Peyer's patch (tissue), 4 donors: ENCODE results near the gene TLR7. TPM values are rescaled to one million over a fixed set of nuclear protein-coding genes. Genes with fewer than 3 reads are reported as not detected.
A peak's percentile ranks its signal among the peaks of the same experiment; 100 is the strongest.

Experiments
- DNase-seq, 3 donors: peaks; one replicate each; pipeline ENCODE4 v3.0.0-alpha.2; 2017 to 2019
- H3K27ac ChIP-seq, 4 donors: fragments of 200-600 bp; sonication (generic); one replicate each; pipeline ENCODE4 v1.5.1; 2016 to 2019
- H3K27me3 ChIP-seq, 2 donors: fragments of 200-600 bp; sonication (generic); one replicate each; pipeline ENCODE4 v1.5.1; 2019
- H3K36me3 ChIP-seq, 3 donors: fragments of 200-600 bp; sonication (generic); one replicate each; pipeline ENCODE4 v1.5.1; 2016 to 2019
- H3K4me1 ChIP-seq, 4 donors: fragments of 200-600 bp; sonication (generic); one replicate each; pipeline ENCODE4 v1.5.1; 2016 to 2019
- H3K4me3 ChIP-seq, 4 donors: fragments of 200-600 bp; sonication (generic); 1 replicate in 3 of 4; 2 replicates in 1 of 4; pipeline ENCODE4 v1.5.1; 2016 to 2019; ENCODE audit warnings: mild to moderate bottlenecking in 1 of 4
- H3K9me3 ChIP-seq, 4 donors: fragments of 200-600 bp; sonication (generic); one replicate each; pipeline ENCODE4 v1.5.1; 2016 to 2019; ENCODE audit warnings: mild to moderate bottlenecking in 1 of 4
- CTCF ChIP-seq, 6 experiments: fragments of 450-650 bp in 4 of 6; fragments of 200-600 bp in 2 of 6; sonication (generic) in 1 of 6; IDR thresholded peaks; one replicate each; pipeline ENCODE4 v1.5.1; 2017 to 2019; ENCODE audit warnings: antibody characterized with exemption in 6 of 6, mild to moderate bottlenecking in 3 of 6, moderate library complexity in 1 of 6
- POLR2A ChIP-seq, 2 donors: fragments of 450-650 bp; IDR thresholded peaks; one replicate each; pipeline ENCODE4 v1.5.1; 2017; ENCODE audit warnings: antibody characterized with exemption in 2 of 2, mild to moderate bottlenecking in 2 of 2, moderate library complexity in 2 of 2
- total RNA-seq, 4 donors: library from RNA; depleted of rRNA; stranded (reverse); fragments of >200 nt; gene quantifications; one replicate each; pipeline ENCODE4 v1.1.0, GENCODE V29; 2016

Gene TLR7
- total RNA-seq, 4 donors from 2014 or later: 0.27 to 5.0 (median 0.38) TPM; not detected in 1

- Histone ChIP-seq H3K36me3 (no peaks in the 10 kb centered on the region), H3K9me3 (no peaks in the 10 kb centered on the region), H3K27ac (no peak overlapping the region), H3K4me1 (no peaks in the 10 kb centered on the region), H3K27me3 (no peaks in the 10 kb centered on the region), H3K4me3 (no peak overlapping the region)
- TF ChIP-seq POLR2A (IDR thresholded peaks at IDR 0.05) (no peak), CTCF (IDR thresholded peaks at IDR 0.05) (no peak)
- no peak for DNase-seq
These were observed 41.1 kb upstream of the TLR7 start for GRCh38 chrX:12825801-12826200.

- no peaks in the 10 kb centered on the region for H3K4me1 ChIP-seq
These were observed 23.7 kb upstream of the TLR7 start for GRCh38 chrX:12843061-12843667.

GRCh38 chrX:12843668-12844279 lies 23.1 kb upstream of the TLR7 start:
- Histone ChIP-seq H3K27ac (peak overlapping the region in 2 of 4 donors; percentile 7 to 47), H3K4me1 (no peaks in the 10 kb centered on the region), H3K9me3 (no peaks in the 10 kb centered on the region), H3K27me3 (no peaks in the 10 kb centered on the region), H3K36me3 (no peaks in the 10 kb centered on the region), H3K4me3 (no peak overlapping the region)
- TF ChIP-seq POLR2A (IDR thresholded peaks at IDR 0.05) (no peak), CTCF (IDR thresholded peaks at IDR 0.05) (no peak)
- DNase-seq: no peak

More at GRCh38 chrX:12843061-12843667, 23.7 kb upstream of the TLR7 start:
- no peaks in the 10 kb centered on the region for H3K36me3 ChIP-seq
- H3K9me3 ChIP-seq: no peaks in the 10 kb centered on the region
- TF ChIP-seq CTCF (IDR thresholded peaks at IDR 0.05) (no peak), POLR2A (IDR thresholded peaks at IDR 0.05) (no peak)
- no peak for DNase-seq
- H3K27me3 ChIP-seq: no peaks in the 10 kb centered on the region
- no peak overlapping the region for H3K4me3 ChIP-seq
- peak overlapping the region in 1 of 4 donors; percentile 47 for H3K27ac ChIP-seq

- H3K27me3 ChIP-seq: no peaks in the 10 kb centered on the region
- TF ChIP-seq POLR2A (IDR thresholded peaks at IDR 0.05): no peak
- no peak for TF ChIP-seq CTCF (IDR thresholded peaks at IDR 0.05)
- DNase-seq: no peak
- H3K27ac ChIP-seq: peak overlapping the region in 2 of 4 donors; percentile 7 to 47
- no peaks in the 10 kb centered on the region for H3K36me3 ChIP-seq
- H3K4me1 ChIP-seq: no peaks in the 10 kb centered on the region
- H3K4me3 ChIP-seq: no peak overlapping the region
- no peaks in the 10 kb centered on the region for H3K9me3 ChIP-seq
These were observed 22.6 kb upstream of the TLR7 start for GRCh38 chrX:12844319-12844718.

GRCh38 chrX:12865359-12865758 lies 1.5 kb upstream of the TLR7 start:
- Histone ChIP-seq H3K27me3 (no peaks in the 10 kb centered on the region), H3K4me3 (no peak overlapping the region), H3K36me3 (no peaks in the 10 kb centered on the region), H3K4me1 (no peaks in the 10 kb centered on the region), H3K27ac (no peak overlapping the region), H3K9me3 (no peaks in the 10 kb centered on the region)
- DNase-seq: no peak
- TF ChIP-seq CTCF (IDR thresholded peaks at IDR 0.05) (no peak), POLR2A (IDR thresholded peaks at IDR 0.05) (no peak)
